Measurements from ENCODE around the gene RNF169.

The RNF169 gene

DNA sequence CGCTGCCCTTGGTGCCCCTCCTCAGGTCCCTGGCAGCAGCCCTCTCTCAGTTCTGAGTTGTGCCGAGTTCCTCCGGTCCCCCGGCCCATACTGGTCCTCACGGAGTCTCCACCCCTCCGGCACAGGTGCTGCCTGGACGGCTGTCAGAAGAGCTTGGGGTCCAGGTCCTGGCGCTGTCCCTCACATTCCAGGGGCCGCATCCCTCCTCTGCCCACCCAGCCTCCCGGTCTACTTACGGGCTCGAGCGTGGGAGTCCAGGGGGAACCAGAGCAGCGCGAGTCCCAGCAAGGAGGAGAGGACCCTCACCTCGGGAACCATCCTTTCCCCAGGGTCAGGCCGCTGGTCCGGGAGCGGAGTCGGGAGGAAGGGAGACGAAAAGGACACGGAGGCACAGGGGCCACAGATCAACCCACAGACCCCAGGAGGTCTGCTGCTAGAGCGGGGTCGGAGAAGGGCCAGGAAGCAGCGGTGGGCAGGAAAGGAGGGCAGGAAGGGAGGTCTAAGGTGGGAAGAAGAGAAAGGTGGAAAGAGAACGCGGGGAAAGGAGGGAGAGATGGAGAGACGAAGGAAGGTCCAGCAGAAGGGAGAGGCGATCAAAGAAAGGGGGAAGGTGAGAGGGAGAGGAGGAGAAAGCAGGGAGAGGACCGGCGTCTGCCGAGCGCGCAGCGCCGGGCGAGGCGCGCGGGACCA is 17.9 kb upstream of the RNF169 start:
- DNase-seq (ENCODE audit: low spot score): no peak
- TF ChIP-seq, protein P1, sequence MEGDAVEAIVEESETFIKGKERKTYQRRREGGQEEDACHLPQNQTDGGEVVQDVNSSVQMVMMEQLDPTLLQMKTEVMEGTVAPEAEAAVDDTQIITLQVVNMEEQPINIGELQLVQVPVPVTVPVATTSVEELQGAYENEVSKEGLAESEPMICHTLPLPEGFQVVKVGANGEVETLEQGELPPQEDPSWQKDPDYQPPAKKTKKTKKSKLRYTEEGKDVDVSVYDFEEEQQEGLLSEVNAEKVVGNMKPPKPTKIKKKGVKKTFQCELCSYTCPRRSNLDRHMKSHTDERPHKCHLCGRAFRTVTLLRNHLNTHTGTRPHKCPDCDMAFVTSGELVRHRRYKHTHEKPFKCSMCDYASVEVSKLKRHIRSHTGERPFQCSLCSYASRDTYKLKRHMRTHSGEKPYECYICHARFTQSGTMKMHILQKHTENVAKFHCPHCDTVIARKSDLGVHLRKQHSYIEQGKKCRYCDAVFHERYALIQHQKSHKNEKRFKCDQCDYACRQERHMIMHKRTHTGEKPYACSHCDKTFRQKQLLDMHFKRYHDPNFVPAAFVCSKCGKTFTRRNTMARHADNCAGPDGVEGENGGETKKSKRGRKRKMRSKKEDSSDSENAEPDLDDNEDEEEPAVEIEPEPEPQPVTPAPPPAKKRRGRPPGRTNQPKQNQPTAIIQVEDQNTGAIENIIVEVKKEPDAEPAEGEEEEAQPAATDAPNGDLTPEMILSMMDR (IDR thresholded peaks at IDR 0.05; ENCODE audit: extremely low read depth, missing control alignments): no peak

DNA sequence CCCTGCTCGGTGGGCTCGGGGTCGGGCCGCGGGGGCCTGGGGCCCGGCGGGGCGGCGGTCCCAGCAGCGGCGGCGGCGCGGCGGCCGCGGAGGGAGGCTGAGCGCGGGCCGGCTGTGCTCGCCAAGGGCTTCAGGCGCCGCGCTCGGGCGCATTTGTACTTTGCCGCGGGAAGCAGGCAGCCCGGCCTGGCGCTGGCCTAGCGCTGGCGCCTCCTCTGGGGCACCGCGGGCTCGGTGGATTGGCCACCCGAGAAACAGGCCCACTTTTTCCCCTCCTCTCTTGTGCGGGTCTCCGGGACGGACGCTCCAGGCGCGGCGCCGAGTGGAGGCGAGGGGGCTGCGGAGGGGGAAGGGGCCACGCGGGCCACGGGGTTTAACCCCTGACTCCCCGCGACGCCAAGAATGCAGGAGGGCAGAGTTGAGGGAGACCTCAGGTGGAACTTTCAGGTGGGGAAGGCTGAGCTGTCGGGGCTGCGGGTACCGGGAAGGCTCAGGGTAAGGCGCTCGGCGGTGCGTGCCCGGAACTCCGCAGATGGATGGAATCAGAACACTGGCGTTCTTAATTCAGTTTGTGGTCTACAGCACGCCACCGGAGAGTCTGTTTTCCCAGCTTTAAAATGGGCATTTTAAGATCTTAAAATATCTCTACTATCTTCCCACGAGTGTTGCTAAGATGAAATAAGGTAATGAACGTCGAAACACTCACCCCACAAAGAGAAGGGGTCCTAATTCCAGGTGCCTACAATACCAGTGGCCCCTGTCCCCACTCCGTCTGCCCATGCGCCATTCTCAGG is 17.2 kb upstream of the RNF169 start, which contains the start of gene CHRDL2:
Gene CHRDL2, minus strand, starts transcription at position 126 of the 794 bp plus-strand sequence. CDS start 538 bp downstream, outside the sequence.
- no peak for DNase-seq (ENCODE audit: low spot score)

DNA sequence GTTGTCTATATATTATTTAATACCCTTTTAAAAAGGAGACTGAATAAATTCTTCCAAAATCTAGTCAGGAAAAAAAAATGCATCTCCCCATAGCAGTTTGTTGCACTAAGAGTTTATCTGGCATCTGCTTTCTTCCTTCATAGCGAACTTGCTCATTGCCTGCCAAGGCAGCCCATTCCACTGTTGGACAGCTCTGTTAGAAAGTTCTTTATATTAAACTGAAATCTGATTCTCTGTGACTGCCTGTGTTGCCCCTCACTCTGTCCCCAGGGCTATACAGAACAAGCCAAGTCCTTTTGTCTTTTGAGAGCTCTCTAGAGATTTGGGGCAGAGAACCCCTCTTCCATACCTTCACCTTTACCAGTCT is 14.1 kb upstream of the RNF169 start:
- TF ChIP-seq, protein P1 (IDR thresholded peaks at IDR 0.05; ENCODE audit: extremely low read depth, missing control alignments): no peak
- no peak for DNase-seq (ENCODE audit: low spot score)

More for the DNA sequence above, 17.2 kb upstream of the RNF169 start, which contains the start of gene CHRDL2:
- TF ChIP-seq, protein P1 (IDR thresholded peaks at IDR 0.05; ENCODE audit: extremely low read depth, missing control alignments): no peak

DNA sequence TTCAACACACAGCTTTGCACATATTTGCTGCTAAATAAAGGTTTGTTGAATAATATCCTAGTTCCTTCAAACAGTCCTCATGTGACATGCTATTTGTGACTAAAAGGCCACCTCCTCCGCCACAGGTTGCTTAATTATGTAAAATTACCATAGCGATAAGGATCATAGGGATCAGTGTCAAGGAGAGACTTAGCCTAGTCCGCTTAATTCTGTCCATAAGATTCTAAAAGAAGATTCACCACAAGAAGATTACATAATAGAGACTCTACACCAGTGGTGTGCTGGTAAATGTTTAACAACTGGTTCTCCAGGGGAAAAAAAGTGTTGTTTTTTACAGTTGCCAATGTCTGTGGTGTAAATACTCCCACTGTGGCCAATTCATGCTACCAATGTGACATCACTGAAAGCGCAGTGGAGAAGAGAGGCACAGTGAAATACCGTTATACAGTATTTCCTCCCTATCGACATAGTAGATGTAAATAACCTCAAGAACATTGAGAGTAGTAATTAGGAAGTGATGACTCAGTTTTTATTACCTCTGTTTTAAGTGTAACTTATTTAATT is 13.2 kb upstream of the RNF169 start:
- DNase-seq (ENCODE audit: low spot score): no peak
- TF ChIP-seq, protein P1 (IDR thresholded peaks at IDR 0.05; ENCODE audit: extremely low read depth, missing control alignments): no peak

DNA sequence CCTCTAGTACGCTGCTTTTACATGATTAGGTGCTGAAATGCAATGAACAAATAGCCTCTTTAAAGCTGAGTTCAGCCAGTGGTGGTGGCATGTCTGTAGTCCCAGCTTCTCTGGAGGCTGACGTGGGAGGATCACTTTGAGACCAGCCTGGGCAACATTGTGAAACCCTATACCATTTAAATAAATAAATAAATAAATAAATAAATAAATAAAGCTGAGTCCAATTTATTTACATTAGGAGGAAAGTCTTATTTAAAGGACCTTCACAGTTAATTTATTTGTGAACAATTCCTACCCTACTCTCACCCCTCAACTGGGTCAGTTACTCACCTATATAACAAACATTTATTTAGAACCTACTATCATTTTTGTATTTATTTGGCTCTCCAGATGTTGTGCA is 12.6 kb upstream of the RNF169 start:
- TF ChIP-seq, protein P1 (IDR thresholded peaks at IDR 0.05; ENCODE audit: extremely low read depth, missing control alignments): no peak
- DNase-seq (ENCODE audit: low spot score): no peak

- TF ChIP-seq, protein P1 (IDR thresholded peaks at IDR 0.05; ENCODE audit: extremely low read depth, missing control alignments): peak; percentile 86
- DNase-seq (ENCODE audit: low spot score): peak; percentile 79
These were observed 8.9 kb upstream of the RNF169 start for GRCh38 chr11:74739546-74740270.
